ENCODE data around the gene BAZ1A. TPM values are rescaled to one million over a fixed set of nuclear protein-coding genes. Genes with fewer than 3 reads are reported as not detected.

Gene BAZ1A
- total and polyA plus RNA-seq, 9 of the 15 experiments (the other 6 are each of a cell fraction or from before 2014, with no cell fraction given): 22.0 to 71.2 (median 39.1) TPM

DNA sequence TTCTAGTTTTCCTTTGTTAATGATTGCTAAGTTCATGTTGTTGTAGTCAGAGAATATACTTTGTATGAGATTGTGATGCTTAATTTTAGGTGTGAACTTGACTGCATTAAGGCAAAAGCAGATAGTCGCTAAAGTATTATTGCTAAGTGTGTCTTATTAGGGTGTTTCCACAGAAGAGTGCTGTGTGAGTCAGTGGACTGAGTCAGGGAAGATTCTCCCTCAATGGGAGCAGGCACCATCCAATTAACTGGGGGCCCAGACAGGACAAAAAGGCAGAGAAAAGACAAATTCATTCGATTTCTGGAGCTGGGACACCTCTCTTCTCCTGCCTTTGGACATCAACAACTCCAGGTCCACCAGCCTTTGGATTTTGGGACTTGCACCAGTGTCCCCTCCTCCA is 48.5 kb downstream of the BAZ1A start (continued):
- no peak for TF ChIP-seq E2F1 (CRISPR knock-in tag; IDR thresholded peaks at IDR 0.05)
- no peak for TF ChIP-seq BMI1 (IDR thresholded peaks at IDR 0.05; ENCODE audit: low read length)
- no peak for TF ChIP-seq LARP7 (IDR thresholded peaks at IDR 0.05)
- no peak for TF ChIP-seq PRMT5 (CRISPR knock-in tag; IDR thresholded peaks at IDR 0.05)
- TF ChIP-seq, protein P1, sequence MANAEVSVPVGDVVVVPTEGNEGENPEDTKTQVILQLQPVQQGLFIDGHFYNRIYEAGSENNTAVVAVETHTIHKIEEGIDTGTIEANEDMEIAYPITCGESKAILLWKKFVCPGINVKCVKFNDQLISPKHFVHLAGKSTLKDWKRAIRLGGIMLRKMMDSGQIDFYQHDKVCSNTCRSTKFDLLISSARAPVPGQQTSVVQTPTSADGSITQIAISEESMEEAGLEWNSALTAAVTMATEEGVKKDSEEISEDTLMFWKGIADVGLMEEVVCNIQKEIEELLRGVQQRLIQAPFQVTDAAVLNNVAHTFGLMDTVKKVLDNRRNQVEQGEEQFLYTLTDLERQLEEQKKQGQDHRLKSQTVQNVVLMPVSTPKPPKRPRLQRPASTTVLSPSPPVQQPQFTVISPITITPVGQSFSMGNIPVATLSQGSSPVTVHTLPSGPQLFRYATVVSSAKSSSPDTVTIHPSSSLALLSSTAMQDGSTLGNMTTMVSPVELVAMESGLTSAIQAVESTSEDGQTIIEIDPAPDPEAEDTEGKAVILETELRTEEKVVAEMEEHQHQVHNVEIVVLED (CRISPR knock-in tag; IDR thresholded peaks at IDR 0.05): no peak
- TF ChIP-seq ZNF3 (CRISPR knock-in tag; IDR thresholded peaks at IDR 0.05): no peak
- TF ChIP-seq SAFB2 (IDR thresholded peaks at IDR 0.05; ENCODE audit: borderline replicate concordance, low read depth, low read length, severe bottlenecking): no peak

- no peak overlapping the region for H3K4me2 ChIP-seq (ENCODE audit: insufficient read depth, low read length)
- H3K9me3 ChIP-seq (replicated peaks; ENCODE audit: control insufficient read depth, insufficient read depth, low read depth, low read length): no peaks in the 10 kb centered on the region
- no peaks in the 10 kb centered on the region for H3K4me1 ChIP-seq (replicated peaks in 1 of 2; ENCODE audit: control insufficient read depth in 2 of 2, insufficient read depth in 2 of 2, low read length in 2 of 2)
- H3K27me3 ChIP-seq (ENCODE audit: control insufficient read depth in 2 of 2, insufficient read depth in 2 of 2, low read length in 2 of 2): no peaks in the 10 kb centered on the region
- no peak for TF ChIP-seq TAF9B (IDR thresholded peaks at IDR 0.05; ENCODE audit: partially characterized antibody)
- no peak for TF ChIP-seq PHB2 (IDR thresholded peaks at IDR 0.05; ENCODE audit: low read depth)
- TF ChIP-seq BRD9 (IDR thresholded peaks at IDR 0.05; ENCODE audit: low read depth, partially characterized antibody): no peak
- TF ChIP-seq HNRNPUL1 (IDR thresholded peaks at IDR 0.05; ENCODE audit: low read length): no peak
- no peak for TF ChIP-seq ZKSCAN3 (CRISPR knock-in tag; IDR thresholded peaks at IDR 0.05)
- no peak for TF ChIP-seq RFX1 (IDR thresholded peaks at IDR 0.05)
- no peak for TF ChIP-seq ZNF146 (CRISPR knock-in tag; IDR thresholded peaks at IDR 0.05; ENCODE audit: unreplicated experiment)
- no peak for TF ChIP-seq U2AF1 (optimal IDR thresholded peaks at IDR 0.05; ENCODE audit: low read depth, low read length)
- no peak for TF ChIP-seq ZBTB49 (CRISPR knock-in tag; IDR thresholded peaks at IDR 0.05; ENCODE audit: borderline replicate concordance)
- no peak for TF ChIP-seq C11orf30 (IDR thresholded peaks at IDR 0.05; ENCODE audit: low read depth)
- no peak for TF ChIP-seq ELF1 (tag; IDR thresholded peaks at IDR 0.05)
- H2AFZ ChIP-seq (ENCODE audit: low read depth, low read length): no peak overlapping the region
- ATAC-seq (no peak), DNase-seq (ENCODE audit: extremely low read depth in 1 of 4, low spot score in 3 of 4) (no peak), FAIRE-seq (no peak)
- H3K9me1 ChIP-seq (ENCODE audit: control insufficient read depth, insufficient read depth, low read length): no peaks in the 10 kb centered on the region
- ChIA-PET CTCF (ENCODE audit: low intra/inter-chr PET ratio) (no interaction called here), POLR2A (interaction anchor here (0.8 kb wide), 1 partner anchor 217 kb away, joined by 3 read pairs; no protein-coding TSS in a partner anchor)
- BruUV-seq (replicated peaks): no TSS peak
- no peak overlapping the region for H3K9ac ChIP-seq (ENCODE audit: insufficient read depth in 1 of 2, low read depth in 2 of 2, low read length in 2 of 2)
- 88% methylated on average over 3 of the region's 3 CpGs for WGBS (ENCODE audit: insufficient coverage, low coverage, missing lambda C conversion rate)
- no peak overlapping the region for H3K4me3 ChIP-seq
- H3K36me3 ChIP-seq (ENCODE audit: control insufficient read depth, insufficient read depth, low read length): peaks cover 60% of the 10 kb centered on the region; the same call in 2 of the 3 replicates
- no peak overlapping the region for H3K27ac ChIP-seq (ENCODE audit: extremely low read depth, low read depth, low read length)
- intact Hi-C loops (cut with micrococcal nuclease): no loop called here
- H4K20me1 ChIP-seq (replicated peaks; ENCODE audit: control insufficient read depth, insufficient read depth, low read length): no peaks in the 10 kb centered on the region
- in situ Hi-C loops (cut with MboI): no loop called here
- H3K79me2 ChIP-seq (ENCODE audit: control insufficient read depth, insufficient read depth, low read length): peaks cover 11% of the 10 kb centered on the region; the same call in 2 of the 3 replicates
Measured at GRCh38 chr14:34824826-34825225, 50.3 kb downstream of the BAZ1A start.
